D341Med (cell line): Measurements from ENCODE around the gene WFIKKN2.

Experiments
- DNase-seq: peaks from one replicate; pipeline ENCODE4 v3.0.0; 2012; ENCODE audit warnings: low spot score

The WFIKKN2 gene

GRCh38 chr17:50834429-50835300 lies 721 bp upstream of the WFIKKN2 start:
- DNase-seq: no peak

- DNase-seq: no peak
These were observed 1.4 kb downstream of the WFIKKN2 start for GRCh38 chr17:50836826-50837225.

GRCh38 chr17:50837286-50837979 lies 2.0 kb downstream of the WFIKKN2 start:
- DNase-seq: no peak

DNA sequence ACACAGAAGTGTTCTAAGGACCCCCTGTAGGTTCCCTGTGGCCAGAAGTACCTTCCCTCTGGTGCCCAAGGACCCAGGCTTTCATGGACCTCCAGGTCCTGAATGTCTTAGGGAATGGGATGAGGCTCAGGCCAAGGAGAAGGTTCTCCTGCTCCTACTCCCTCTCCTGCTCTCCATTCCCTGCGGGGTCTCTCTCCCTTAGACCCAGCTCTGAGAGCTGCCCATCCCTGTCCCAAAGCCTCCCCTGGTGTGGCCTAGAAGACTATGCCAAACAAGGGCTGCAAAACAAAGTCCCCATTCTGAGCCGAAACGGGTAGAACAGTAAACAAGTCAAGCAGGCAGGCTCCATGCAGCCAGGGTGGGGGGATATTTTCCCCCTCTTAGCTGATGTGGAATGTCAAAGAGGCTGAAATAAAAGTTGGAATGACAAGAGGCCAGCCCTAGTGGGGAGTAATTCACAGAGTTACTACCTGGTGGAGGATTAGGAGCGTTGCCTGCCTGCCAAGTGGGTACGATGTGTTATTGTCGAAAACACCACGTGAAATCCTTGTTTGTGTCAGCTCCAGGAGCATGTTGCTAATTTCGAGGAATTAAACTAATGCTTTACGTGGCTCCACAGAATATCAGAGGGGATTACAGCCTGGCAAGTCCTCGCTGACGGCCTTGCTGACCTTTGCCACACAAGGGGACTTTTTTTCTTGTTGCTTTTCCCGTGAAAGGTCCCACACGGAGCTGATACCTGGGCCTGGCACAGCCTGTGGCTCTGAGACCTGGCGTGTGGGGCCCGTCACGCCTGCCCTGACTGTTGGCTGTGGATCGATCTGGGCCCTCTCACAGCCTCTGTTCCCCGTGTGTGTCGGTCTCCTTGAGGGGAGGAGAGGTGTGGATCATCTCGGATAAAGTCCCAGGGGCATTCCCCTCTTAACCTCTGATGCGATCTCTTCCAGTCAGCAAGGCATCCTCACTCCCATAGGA lies 2.9 kb downstream of the WFIKKN2 start:
- peak; percentile 51 for DNase-seq

DNA sequence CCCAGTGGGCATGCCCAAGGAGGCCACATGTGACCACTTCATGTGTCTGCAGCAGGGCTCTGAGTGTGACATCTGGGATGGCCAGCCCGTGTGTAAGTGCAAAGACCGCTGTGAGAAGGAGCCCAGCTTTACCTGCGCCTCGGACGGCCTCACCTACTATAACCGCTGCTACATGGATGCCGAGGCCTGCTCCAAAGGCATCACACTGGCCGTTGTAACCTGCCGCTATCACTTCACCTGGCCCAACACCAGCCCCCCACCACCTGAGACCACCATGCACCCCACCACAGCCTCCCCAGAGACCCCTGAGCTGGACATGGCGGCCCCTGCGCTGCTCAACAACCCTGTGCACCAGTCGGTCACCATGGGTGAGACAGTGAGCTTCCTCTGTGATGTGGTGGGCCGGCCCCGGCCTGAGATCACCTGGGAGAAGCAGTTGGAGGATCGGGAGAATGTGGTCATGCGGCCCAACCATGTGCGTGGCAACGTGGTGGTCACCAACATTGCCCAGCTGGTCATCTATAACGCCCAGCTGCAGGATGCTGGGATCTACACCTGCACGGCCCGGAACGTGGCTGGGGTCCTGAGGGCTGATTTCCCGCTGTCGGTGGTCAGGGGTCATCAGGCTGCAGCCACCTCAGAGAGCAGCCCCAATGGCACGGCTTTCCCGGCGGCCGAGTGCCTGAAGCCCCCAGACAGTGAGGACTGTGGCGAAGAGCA lies 4.4 kb downstream of the WFIKKN2 start:
- no peak for DNase-seq

DNA sequence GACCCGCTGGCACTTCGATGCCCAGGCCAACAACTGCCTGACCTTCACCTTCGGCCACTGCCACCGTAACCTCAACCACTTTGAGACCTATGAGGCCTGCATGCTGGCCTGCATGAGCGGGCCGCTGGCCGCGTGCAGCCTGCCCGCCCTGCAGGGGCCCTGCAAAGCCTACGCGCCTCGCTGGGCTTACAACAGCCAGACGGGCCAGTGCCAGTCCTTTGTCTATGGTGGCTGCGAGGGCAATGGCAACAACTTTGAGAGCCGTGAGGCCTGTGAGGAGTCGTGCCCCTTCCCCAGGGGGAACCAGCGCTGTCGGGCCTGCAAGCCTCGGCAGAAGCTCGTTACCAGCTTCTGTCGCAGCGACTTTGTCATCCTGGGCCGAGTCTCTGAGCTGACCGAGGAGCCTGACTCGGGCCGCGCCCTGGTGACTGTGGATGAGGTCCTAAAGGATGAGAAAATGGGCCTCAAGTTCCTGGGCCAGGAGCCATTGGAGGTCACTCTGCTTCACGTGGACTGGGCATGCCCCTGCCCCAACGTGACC lies 5.0 kb downstream of the WFIKKN2 start:
- peak; percentile 50 for DNase-seq

- peak; percentile 42 for DNase-seq
These were observed 6.0 kb downstream of the WFIKKN2 start for GRCh38 chr17:50841277-50841948.

DNA sequence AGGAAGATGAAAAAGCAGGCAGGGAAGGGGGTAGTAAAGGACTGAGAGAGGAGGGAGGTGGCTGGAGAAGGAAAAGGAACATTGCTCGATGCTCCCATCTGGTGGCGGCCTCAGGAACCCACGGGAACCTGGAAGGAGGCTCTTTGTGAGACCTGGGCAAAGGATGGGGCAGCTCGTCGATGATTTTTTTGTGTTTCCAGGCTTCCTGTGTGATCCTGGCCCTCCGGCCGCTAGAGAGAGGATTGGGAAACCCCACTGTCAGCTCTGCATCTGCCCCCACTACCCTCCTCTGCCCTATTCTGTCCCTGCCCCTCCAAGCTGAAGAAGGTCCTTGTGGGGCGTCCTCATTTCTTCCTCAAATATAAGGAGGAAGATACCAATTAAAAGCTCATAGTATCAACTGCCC lies 6.6 kb downstream of the WFIKKN2 start:
- peak; percentile 92 for DNase-seq

- DNase-seq: no peak
These were observed 7.2 kb downstream of the WFIKKN2 start for GRCh38 chr17:50842506-50843149.

DNA sequence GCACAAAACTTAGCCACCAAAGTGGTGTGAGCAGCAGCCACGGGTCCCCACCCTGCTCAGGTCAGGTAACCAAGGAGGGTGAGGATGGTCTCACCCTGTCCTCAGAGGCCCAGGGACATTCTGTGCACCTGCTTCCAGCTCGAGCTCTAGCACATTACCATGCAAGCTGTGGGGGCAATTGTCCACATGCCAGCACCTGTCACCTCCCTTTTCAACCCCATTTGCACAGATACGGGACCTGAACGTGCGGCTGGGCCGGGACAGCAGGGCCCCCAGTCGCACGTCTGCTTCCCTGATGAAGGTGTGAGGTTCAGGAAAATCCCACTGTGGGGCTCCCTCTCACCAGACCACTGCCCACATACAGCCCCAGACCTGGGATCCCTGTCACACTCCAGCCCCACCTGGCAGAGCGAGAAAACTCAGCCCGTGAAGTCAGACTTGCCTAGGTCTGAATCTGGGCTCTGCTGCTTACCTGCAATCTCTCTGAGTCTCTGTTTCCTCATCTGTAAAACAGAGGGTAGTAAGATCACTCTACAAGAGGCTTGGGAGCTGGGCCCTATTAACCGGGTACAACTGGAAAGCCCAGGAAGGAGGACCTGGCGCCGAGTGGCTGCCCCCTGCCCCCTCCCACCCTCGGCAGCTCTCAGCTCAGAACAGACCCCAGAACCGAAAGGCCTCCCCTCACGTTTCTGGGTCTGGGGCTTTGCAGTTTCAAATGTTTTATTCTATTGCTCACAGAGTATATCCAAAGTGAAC lies 7.9 kb downstream of the WFIKKN2 start:
- no peak for DNase-seq

GRCh38 chr17:50844117-50844700 lies 8.8 kb downstream of the WFIKKN2 start:
- DNase-seq: no peak

- DNase-seq: no peak
These were observed 10.1 kb downstream of the WFIKKN2 start for GRCh38 chr17:50845240-50846147.

- no peak for DNase-seq
These were observed 12.2 kb downstream of the WFIKKN2 start for GRCh38 chr17:50847566-50847965.

GRCh38 chr17:50848039-50848438 lies 12.7 kb downstream of the WFIKKN2 start:
- no peak for DNase-seq

DNA sequence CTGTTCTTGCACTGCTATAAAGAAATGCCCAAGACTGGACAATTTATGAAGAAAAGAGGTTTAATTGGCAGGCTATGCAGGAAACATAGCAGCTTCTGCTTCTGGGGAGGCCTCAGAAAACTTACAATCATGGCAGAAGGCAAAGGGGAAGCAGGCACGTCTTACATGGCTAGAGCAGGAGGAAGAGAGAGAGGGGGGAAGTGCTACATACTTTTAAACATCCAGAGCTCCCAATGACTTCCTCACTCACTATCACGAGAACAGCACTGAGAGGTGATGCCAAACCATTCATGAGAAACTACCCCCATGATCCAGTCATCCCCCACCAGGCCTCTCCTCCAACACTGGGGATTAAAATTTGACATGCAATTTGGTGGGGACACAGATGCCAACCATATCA lies 13.3 kb downstream of the WFIKKN2 start:
- DNase-seq: no peak

GRCh38 chr17:50850640-50851039 lies 15.3 kb downstream of the WFIKKN2 start:
- DNase-seq: no peak

- no peak for DNase-seq
These were observed 17.7 kb downstream of the WFIKKN2 start for GRCh38 chr17:50853015-50853615.

GRCh38 chr17:50853781-50854180 lies 18.4 kb downstream of the WFIKKN2 start:
- no peak for DNase-seq
